CD14-positive monocyte (primary cell): ENCODE results near the gene ZNF627. TPM values are rescaled to one million over a fixed set of nuclear protein-coding genes. Genes with fewer than 3 reads are reported as not detected.

Source experiments
- DNase-seq, 3 donors: peaks; one replicate each; pipeline ENCODE4 v3.0.0-alpha.2; 2011 to 2022
- H2AFZ ChIP-seq: 2 replicates; pipeline ENCODE4 v1.6.0; 2012; ENCODE audit warnings: mild to moderate bottlenecking, low read depth, low read length, inconsistent platforms; ENCODE audit not compliant: insufficient read depth, poor library complexity, severe bottlenecking
- H3K27ac ChIP-seq, 2 donors: 1 replicate in 1 of 2; 2 replicates in 1 of 2; pipeline ENCODE4 v1.5.1; 2012 to 2013; ENCODE audit warnings: low read length in 2 of 2, control low read depth in 1 of 2, inconsistent platforms in 1 of 2, low read depth in 1 of 2, mild to moderate bottlenecking in 1 of 2
- H3K27me3 ChIP-seq, 2 donors: one replicate each; pipeline versions ENCODE4 v1.6.0 to v1.6.1; 2011 to 2013; ENCODE audit warnings: low read length in 2 of 2; ENCODE audit not compliant: control insufficient read depth in 2 of 2, insufficient read depth in 2 of 2
- H3K36me3 ChIP-seq, 2 donors: replicated peaks in 1 of 2; 1 replicate in 1 of 2; 2 replicates in 1 of 2; pipeline versions ENCODE4 v1.5.1 to v1.6.1; 2012 to 2013; ENCODE audit warnings: low read length in 2 of 2, control low read depth in 1 of 2, inconsistent platforms in 1 of 2, mild to moderate bottlenecking in 1 of 2; ENCODE audit not compliant: insufficient read depth in 2 of 2, control insufficient read depth in 1 of 2
- H3K4me1 ChIP-seq, 2 donors: 1 replicate in 1 of 2; 2 replicates in 1 of 2; pipeline versions ENCODE4 v1.5.1 to v1.6.1; 2012 to 2013; ENCODE audit warnings: low read length in 2 of 2, control low read depth in 1 of 2, inconsistent platforms in 1 of 2, mild to moderate bottlenecking in 1 of 2, moderate library complexity in 1 of 2; ENCODE audit not compliant: insufficient read depth in 2 of 2, control insufficient read depth in 1 of 2
- H3K4me2 ChIP-seq: replicated peaks from 2 replicates; pipeline ENCODE3; 2012; ENCODE audit warnings: low read length, moderate library complexity, mild to moderate bottlenecking; ENCODE audit not compliant: poor library complexity, severe bottlenecking; ENCODE audit errors: extremely low read depth
- H3K4me3 ChIP-seq, 3 experiments: fragments of 200-600 bp in 1 of 3; sonication (generic) in 1 of 3; replicated peaks in 1 of 3; 1 replicate in 2 of 3; 2 replicates in 1 of 3; pipeline ENCODE4 v1.5.1; 2011 to 2013; ENCODE audit warnings: low read length in 3 of 3, mild to moderate bottlenecking in 3 of 3, control low read depth in 2 of 3, low read depth in 2 of 3, inconsistent platforms in 1 of 3, moderate library complexity in 1 of 3
- H3K79me2 ChIP-seq: 2 replicates; pipeline ENCODE4 v1.6.0; 2012; ENCODE audit warnings: mild to moderate bottlenecking, control low read depth, inconsistent platforms, low read length, moderate library complexity; ENCODE audit not compliant: insufficient read depth
- H3K9ac ChIP-seq: 2 replicates; pipeline ENCODE4 v1.6.0; 2017; ENCODE audit warnings: low read length, mild to moderate bottlenecking; ENCODE audit not compliant: insufficient read depth, poor library complexity, severe bottlenecking
- H3K9me3 ChIP-seq, 2 donors: replicated peaks in 1 of 2; 1 replicate in 1 of 2; 2 replicates in 1 of 2; pipeline versions ENCODE4 v1.5.1 to v1.6.1; 2012 to 2013; ENCODE audit warnings: low read length in 2 of 2, control low read depth in 1 of 2; ENCODE audit not compliant: control insufficient read depth in 1 of 2, insufficient read depth in 1 of 2
- H4K20me1 ChIP-seq: 2 replicates; pipeline ENCODE4 v1.6.0; 2012; ENCODE audit warnings: mild to moderate bottlenecking, low read length, control low read depth, moderate library complexity; ENCODE audit not compliant: insufficient read depth
- H3K27ac Mint-ChIP-seq, 7 donors: one replicate each; pipeline ENCODE4 v1.8.0; 2020; ENCODE audit warnings: mild to moderate bottlenecking in 7 of 7, mixed read lengths in 7 of 7, moderate library complexity in 6 of 7, inconsistent platforms in 2 of 7
- H3K27me3 Mint-ChIP-seq, 3 donors: one replicate each; pipeline ENCODE4 v1.8.0; 2021 to 2022; ENCODE audit warnings: low read depth in 3 of 3, mild to moderate bottlenecking in 3 of 3, mixed read lengths in 3 of 3, moderate library complexity in 3 of 3, inconsistent platforms in 1 of 3
- H3K36me3 Mint-ChIP-seq, 2 donors: one replicate each; pipeline ENCODE4 v1.8.0; 2020; ENCODE audit warnings: mixed read lengths in 2 of 2, inconsistent platforms in 1 of 2, mild to moderate bottlenecking in 1 of 2
- H3K4me1 Mint-ChIP-seq: one replicate; pipeline ENCODE4 v1.8.0; 2020; ENCODE audit warnings: mild to moderate bottlenecking, mixed read lengths
- H3K4me3 Mint-ChIP-seq, 2 donors: one replicate each; pipeline ENCODE4 v1.8.0; 2020; ENCODE audit warnings: mild to moderate bottlenecking in 2 of 2, mixed read lengths in 2 of 2, moderate library complexity in 1 of 2
- H3K9me3 Mint-ChIP-seq, 7 donors: one replicate each; pipeline ENCODE4 v1.8.0; 2020 to 2022; ENCODE audit warnings: mixed read lengths in 7 of 7, mild to moderate bottlenecking in 6 of 7, moderate library complexity in 6 of 7, inconsistent platforms in 2 of 7
- WGBS: methylation state at CpG from one replicate; pipeline ENCODE4 v1.1.5; 2013; ENCODE audit warnings: missing lambda C conversion rate; ENCODE audit not compliant: insufficient coverage; 5-methylcytosine and 5-hydroxymethylcytosine counted together
- intact Hi-C, 2 donors: fragments of 100-400 bp; cut with micrococcal nuclease; formaldehyde crosslinking; loops; one replicate each; pipeline versions ENCODE4 v1.15.0 to v1.15.1; 2023
- polyA plus RNA-seq, 3 donors: library from polyadenylated mRNA; depleted of rRNA in 1 of 3; unstranded in 2 of 3; stranded (reverse) in 1 of 3; fragments of 300-500 nt in 2 of 3; fragments of >200 nt in 1 of 3; fragmentation: Illumina TruSeq in 2 of 3; gene quantifications; 1 replicate in 2 of 3; 2 replicates in 1 of 3; pipeline ENCODE4 v1.2.3, GENCODE V29; 2012 to 2021
- TF ChIP-seq, protein P1 (sequence below): fragments of 200-600 bp; IDR thresholded peaks from one replicate; pipeline ENCODE4 v1.8.0; 2022; ENCODE audit warnings: antibody characterized with exemption, mild to moderate bottlenecking

Gene ZNF627
- polyA plus RNA-seq, 3 donors: 1.7 to 3.7 (median 3.4) TPM

GRCh38 chr19:11649941-11650340, 52.7 kb downstream of the ZNF627 start:
- Histone ChIP-seq H3K4me2 (no peak overlapping the region), H3K9me3 (peaks cover 30 to 41% of the 10 kb centered on the region in 2 donors)

DNA sequence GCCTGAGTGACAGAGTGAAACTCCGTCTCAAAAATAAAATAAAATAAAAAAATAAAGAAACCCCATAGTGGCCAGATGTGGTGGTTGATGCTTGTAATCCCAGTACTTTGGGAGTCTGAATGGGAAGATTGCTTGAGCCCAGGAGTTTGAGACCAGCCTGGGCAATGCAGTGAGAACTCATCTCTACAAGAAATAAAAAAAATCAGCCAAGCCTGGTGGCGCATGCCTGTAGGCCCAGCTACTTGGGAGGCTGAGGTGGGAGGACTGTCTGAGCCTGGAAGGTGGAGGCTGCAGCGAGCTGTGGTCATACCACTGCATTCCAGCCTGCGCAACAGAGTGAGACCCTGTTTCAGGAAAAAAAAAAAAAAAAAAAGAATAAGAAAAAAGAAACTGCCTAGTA, 53.8 kb downstream of the ZNF627 start:
- no peak overlapping the region for H3K4me2 ChIP-seq
- no peak for DNase-seq
- no CpG with 5 or more reads among the region's 4 CpGs for WGBS
- TF ChIP-seq, protein P1, sequence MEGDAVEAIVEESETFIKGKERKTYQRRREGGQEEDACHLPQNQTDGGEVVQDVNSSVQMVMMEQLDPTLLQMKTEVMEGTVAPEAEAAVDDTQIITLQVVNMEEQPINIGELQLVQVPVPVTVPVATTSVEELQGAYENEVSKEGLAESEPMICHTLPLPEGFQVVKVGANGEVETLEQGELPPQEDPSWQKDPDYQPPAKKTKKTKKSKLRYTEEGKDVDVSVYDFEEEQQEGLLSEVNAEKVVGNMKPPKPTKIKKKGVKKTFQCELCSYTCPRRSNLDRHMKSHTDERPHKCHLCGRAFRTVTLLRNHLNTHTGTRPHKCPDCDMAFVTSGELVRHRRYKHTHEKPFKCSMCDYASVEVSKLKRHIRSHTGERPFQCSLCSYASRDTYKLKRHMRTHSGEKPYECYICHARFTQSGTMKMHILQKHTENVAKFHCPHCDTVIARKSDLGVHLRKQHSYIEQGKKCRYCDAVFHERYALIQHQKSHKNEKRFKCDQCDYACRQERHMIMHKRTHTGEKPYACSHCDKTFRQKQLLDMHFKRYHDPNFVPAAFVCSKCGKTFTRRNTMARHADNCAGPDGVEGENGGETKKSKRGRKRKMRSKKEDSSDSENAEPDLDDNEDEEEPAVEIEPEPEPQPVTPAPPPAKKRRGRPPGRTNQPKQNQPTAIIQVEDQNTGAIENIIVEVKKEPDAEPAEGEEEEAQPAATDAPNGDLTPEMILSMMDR: no peak
- no peaks in the 10 kb centered on the region for H3K27me3 ChIP-seq
- intact Hi-C loops: no loop called here
- Mint-ChIP-seq H3K27me3 (peaks cover 0 to 1% (median 0%) of the 10 kb centered on the region in 3 donors), H3K27ac (no peak overlapping the region), H3K4me1 (no peaks in the 10 kb centered on the region), H3K4me3 (no peak overlapping the region), H3K9me3 (peaks cover 16 to 51% (median 44%) of the 10 kb centered on the region in 7 donors), H3K36me3 (peaks cover 16 to 48% of the 10 kb centered on the region in 2 donors)
- no peaks in the 10 kb centered on the region for H3K4me1 ChIP-seq
- H3K79me2 ChIP-seq: no peaks in the 10 kb centered on the region
- no peak overlapping the region for H3K27ac ChIP-seq
- no peak overlapping the region for H3K9ac ChIP-seq
- H2AFZ ChIP-seq: no peak overlapping the region
- H3K4me3 ChIP-seq: no peak overlapping the region
- no peaks in the 10 kb centered on the region for H4K20me1 ChIP-seq
- peaks cover 30 to 41% of the 10 kb centered on the region in 2 donors for H3K9me3 ChIP-seq
- peaks cover 3 to 22% of the 10 kb centered on the region in 2 donors for H3K36me3 ChIP-seq

More at GRCh38 chr19:11649941-11650340, 52.7 kb downstream of the ZNF627 start:
- Histone ChIP-seq H3K4me1 (no peaks in the 10 kb centered on the region), H3K79me2 (no peaks in the 10 kb centered on the region), H3K4me3 (no peak overlapping the region), H3K9ac (no peak overlapping the region), H3K27ac (no peak overlapping the region), H2AFZ (no peak overlapping the region), H4K20me1 (no peaks in the 10 kb centered on the region), H3K27me3 (no peaks in the 10 kb centered on the region), H3K36me3 (peaks cover 3 to 22% of the 10 kb centered on the region in 2 donors)
- H3K36me3 Mint-ChIP-seq: peaks cover 16 to 48% of the 10 kb centered on the region in 2 donors
- no peaks in the 10 kb centered on the region for H3K4me1 Mint-ChIP-seq
- H3K9me3 Mint-ChIP-seq: peaks cover 16 to 49% (median 44%) of the 10 kb centered on the region in 7 donors
- no peak overlapping the region for H3K4me3 Mint-ChIP-seq
- intact Hi-C loops: no loop called here
- no peak overlapping the region for H3K27ac Mint-ChIP-seq
- no peak for DNase-seq
- TF ChIP-seq, protein P1: no peak
- H3K27me3 Mint-ChIP-seq: peaks cover 0 to 1% (median 0%) of the 10 kb centered on the region in 3 donors
